IMR-90 (cell line): ENCODE measurements around the gene PRR23B. TPM values are rescaled to one million over a fixed set of nuclear protein-coding genes. Genes with fewer than 3 reads are reported as not detected.

Experiments
- ATAC-seq: fragments of 200-7000 bp; cut with Tn5 transposase; 2 replicates; pipeline ENCODE4 v1.9.1; 2020; ENCODE audit warnings: low read depth, mild to moderate bottlenecking, moderate library complexity
- BruUV-seq: library from RNA; stranded (reverse); fragments of 400-500 nt; replicated peaks from 2 replicates; lab custom pipeline; 2021; lab: Mats Ljungman, UMichigan
- CTCF ChIA-PET: fragments of 300-600 bp; formaldehyde crosslinking; extraction: SDS; loops from one replicate; lab custom pipeline; 2021; ENCODE audit warnings: antibody characterized with exemption; lab: Yijun Ruan, JAX
- POLR2A ChIA-PET: fragments of 300-600 bp; sonication (Branson Sonifier 250); formaldehyde crosslinking; loops from one replicate; lab custom pipeline; 2022; ENCODE audit warnings: antibody characterized with exemption; ENCODE audit not compliant: unreplicated experiment; lab: Charles Lee
- DNase-seq: peaks from one replicate; pipeline ENCODE4 v3.0.0; 2013
- H2AFZ ChIP-seq: replicated peaks from 2 replicates; pipeline ENCODE3; 2013; ENCODE audit warnings: low read length, mild to moderate bottlenecking; ENCODE audit not compliant: poor library complexity
- H2AK5ac ChIP-seq: 2 replicates; pipeline ENCODE4 v1.6.1; 2013; ENCODE audit warnings: low read depth, low read length, inconsistent platforms
- H2AK9ac ChIP-seq: replicated peaks from 2 replicates; pipeline ENCODE3; 2013; ENCODE audit warnings: mild to moderate bottlenecking, low read depth, low read length, moderate library complexity; ENCODE audit not compliant: poor library complexity
- H2BK120ac ChIP-seq: 2 replicates; pipeline ENCODE4 v1.6.1; 2013; ENCODE audit warnings: low read depth, low read length, inconsistent platforms
- H2BK15ac ChIP-seq: 3 replicates; pipeline ENCODE4 v1.6.1; 2013; ENCODE audit warnings: low read depth, low read length, inconsistent platforms
- H2BK20ac ChIP-seq: 2 replicates; pipeline ENCODE4 v1.6.1; 2013; ENCODE audit warnings: low read depth, mild to moderate bottlenecking, inconsistent platforms, low read length, moderate library complexity
- H2BK5ac ChIP-seq: 2 replicates; pipeline ENCODE4 v1.6.1; 2013; ENCODE audit warnings: mild to moderate bottlenecking, low read depth, low read length, inconsistent platforms; ENCODE audit not compliant: poor library complexity, severe bottlenecking
- H3K14ac ChIP-seq: replicated peaks from 2 replicates; pipeline ENCODE4 v1.6.1; 2013; ENCODE audit warnings: low read depth, low read length, inconsistent platforms
- H3K18ac ChIP-seq: 2 replicates; pipeline ENCODE4 v1.6.1; 2013; ENCODE audit warnings: low read depth, low read length, control low read depth
- H3K23ac ChIP-seq: 2 replicates; pipeline ENCODE4 v1.6.1; 2013; ENCODE audit warnings: low read depth, low read length, inconsistent platforms
- H3K27ac ChIP-seq: 2 replicates; pipeline ENCODE4 v1.5.1; 2013; ENCODE audit warnings: mild to moderate bottlenecking, control low read depth, low read length; ENCODE audit not compliant: insufficient read depth
- H3K27me3 ChIP-seq: 2 replicates; pipeline ENCODE4 v1.6.1; 2013; ENCODE audit warnings: low read length; ENCODE audit not compliant: control insufficient read depth, insufficient read depth
- H3K36me3 ChIP-seq: 2 replicates; pipeline ENCODE4 v1.6.1; 2013; ENCODE audit warnings: low read length, mixed read lengths; ENCODE audit not compliant: control insufficient read depth, insufficient read depth
- H3K4ac ChIP-seq: 2 replicates; pipeline ENCODE4 v1.6.1; 2013; ENCODE audit warnings: low read depth, low read length, inconsistent platforms
- H3K4me1 ChIP-seq: 2 replicates; pipeline ENCODE4 v1.6.1; 2013; ENCODE audit warnings: low read length, mixed read lengths; ENCODE audit not compliant: control insufficient read depth, insufficient read depth
- H3K4me2 ChIP-seq: 2 replicates; pipeline ENCODE4 v1.6.1; 2013; ENCODE audit warnings: low read depth, mild to moderate bottlenecking, control low read depth, low read length, moderate library complexity
- H3K4me3 ChIP-seq: 2 replicates; pipeline ENCODE4 v1.5.1; 2013; ENCODE audit warnings: low read depth, mild to moderate bottlenecking, control low read depth, low read length, moderate library complexity; ENCODE audit not compliant: insufficient read depth
- H3K56ac ChIP-seq: 2 replicates; pipeline ENCODE4 v1.6.1; 2013; ENCODE audit warnings: low read length, inconsistent platforms; ENCODE audit not compliant: insufficient read depth; ENCODE audit errors: extremely low read depth
- H3K79me1 ChIP-seq, 2 experiments: 2 replicates each; pipeline ENCODE4 v1.6.1; 2013; ENCODE audit warnings: low read length in 2 of 2, inconsistent platforms in 1 of 2, low read depth in 1 of 2
- H3K9ac ChIP-seq: 2 replicates; pipeline ENCODE4 v1.6.1; 2013; ENCODE audit warnings: low read depth, low read length, control low read depth
- H3K9me1 ChIP-seq: 2 replicates; pipeline ENCODE4 v1.6.1; 2013; ENCODE audit warnings: low read length, inconsistent platforms; ENCODE audit not compliant: insufficient read depth
- H3K9me3 ChIP-seq: 2 replicates; pipeline ENCODE4 v1.6.1; 2013; ENCODE audit warnings: low read length; ENCODE audit not compliant: control insufficient read depth, insufficient read depth
- H4K20me1 ChIP-seq: 2 replicates; pipeline ENCODE4 v1.6.1; 2013; ENCODE audit warnings: low read length, inconsistent platforms; ENCODE audit not compliant: insufficient read depth
- H4K5ac ChIP-seq: 2 replicates; pipeline ENCODE4 v1.6.1; 2013; ENCODE audit warnings: mild to moderate bottlenecking, low read depth, low read length, control low read depth
- H4K8ac ChIP-seq, 2 experiments: 2 replicates each; pipeline ENCODE4 v1.6.1; 2013; ENCODE audit warnings: low read depth in 2 of 2, low read length in 2 of 2, control low read depth in 1 of 2, inconsistent platforms in 1 of 2
- H4K91ac ChIP-seq: 2 replicates; pipeline ENCODE4 v1.6.1; 2013; ENCODE audit warnings: low read depth, low read length, inconsistent platforms; ENCODE audit not compliant: insufficient read depth
- MXI1 ChIP-seq: IDR thresholded peaks from 2 replicates; pipeline ENCODE4 v1.6.1; 2012; ENCODE audit warnings: low read depth, mild to moderate bottlenecking, low read length, moderate library complexity, borderline replicate concordance
- RCOR1 ChIP-seq: IDR thresholded peaks from 2 replicates; pipeline ENCODE4 v1.6.1; 2012; ENCODE audit warnings: mild to moderate bottlenecking, low read length, improper control_type of control experiment; ENCODE audit not compliant: insufficient replicate concordance
- RFX5 ChIP-seq: IDR thresholded peaks from 2 replicates; pipeline ENCODE4 v1.8.0; 2012; ENCODE audit warnings: low read depth, mild to moderate bottlenecking, low read length, moderate library complexity
- WGBS, 2 experiments: methylation state at CpG; one replicate each; pipeline versions ENCODE4 v1.1.5 to v1.1.7; 2013; ENCODE audit warnings: missing lambda C conversion rate in 2 of 2; ENCODE audit not compliant: insufficient read length in 1 of 2; ENCODE audit errors: extremely low coverage in 2 of 2; 5-methylcytosine and 5-hydroxymethylcytosine counted together
- dilution Hi-C: fragments of 300-500 bp; cut with HindIII; formaldehyde crosslinking; loops from one replicate; pipeline ENCODE4 v1.14.3; 2018; ENCODE audit warnings: low sequenced_read_pairs; ENCODE audit not compliant: unreplicated experiment
- in situ Hi-C: fragments of 300-500 bp; cut with MboI; formaldehyde crosslinking; loops from 3 replicates; pipeline ENCODE4 v1.14.3; 2019; ENCODE audit warnings: low sequenced_read_pairs, inconsistent platforms, mixed read lengths
- intact Hi-C: fragments of 100-400 bp; cut with micrococcal nuclease; formaldehyde crosslinking; loops from 2 replicates; pipeline ENCODE4 v1.10.0; 2022
- polyA plus RNA-seq, 3 experiments: library from polyadenylated mRNA; depleted of rRNA; stranded (reverse); fragments of >200 nt; gene quantifications; 2 replicates each; pipeline ENCODE4 v1.2.3, GENCODE V29; 2012; ENCODE audit warnings: low replicate concordance in 1 of 3
- total RNA-seq: library from RNA; depleted of rRNA; stranded (reverse); fragments of >200 nt; gene quantifications from 2 replicates; pipeline ENCODE4 v1.2.3, GENCODE V29; 2012

Gene PRR23B
- total and polyA plus RNA-seq, 2 of the 4 experiments (the other 2 are of a cell fraction), result not detected

- Histone ChIP-seq H3K23ac (no peak overlapping the region), H3K9ac (no peak overlapping the region), H3K9me3 (peaks cover 5% of the 10 kb centered on the region; the same call in 1 of the 2 replicates), H3K27ac (no peak overlapping the region), H4K20me1 (no peaks in the 10 kb centered on the region), H3K14ac (no peak overlapping the region), H4K5ac (no peak overlapping the region), H2AFZ (no peak overlapping the region), H4K91ac (no peak overlapping the region), H3K4me3 (no peak overlapping the region), H2BK15ac (no peak overlapping the region), H3K4ac (no peak overlapping the region), H3K9me1 (no peaks in the 10 kb centered on the region), H3K56ac (no peak overlapping the region), H2AK5ac (no peak overlapping the region), H4K8ac (no peak overlapping the region), H3K4me2 (no peak overlapping the region), H3K18ac (no peak overlapping the region), H2BK20ac (no peak overlapping the region), H3K36me3 (no peaks in the 10 kb centered on the region), H2AK9ac (no peak overlapping the region), H2BK120ac (no peak overlapping the region), H3K27me3 (no peaks in the 10 kb centered on the region), H2BK5ac (no peak overlapping the region), H3K79me1 (no peaks in the 10 kb centered on the region), H3K4me1 (no peaks in the 10 kb centered on the region)
- CTCF ChIA-PET, result no interaction called here
- dilution Hi-C loops, result no loop called here
- in situ Hi-C loops, result no loop called here
- no peak for ATAC-seq
- no peak for DNase-seq
- WGBS, 2 experiments, result no CpG with 5 or more reads among the region's 3 CpGs
- no TSS peak for BruUV-seq
- POLR2A ChIA-PET, result no interaction called here
- no peak for TF ChIP-seq MXI1
- TF ChIP-seq RFX5, result no peak
- no peak for TF ChIP-seq RCOR1
- intact Hi-C loops, result loop anchor here (10.0 kb wide), 1 partner anchor 48 kb away; no protein-coding TSS in a partner anchor
These were observed 4.2 kb downstream of the PRR23B start for GRCh38 chr3:139016430-139017048.
